PC-3 (cell line): ENCODE measurements around the gene FADD. TPM values are rescaled to one million over a fixed set of nuclear protein-coding genes. Genes with fewer than 3 reads are reported as not detected.

Experiments
- ATAC-seq: fragments of 200-7000 bp; cut with Tn5 transposase; 2 replicates; pipeline ENCODE4 v1.9.1; 2020; ENCODE audit warnings: mild to moderate bottlenecking, moderate library complexity
- BruUV-seq: library from RNA; stranded (reverse); fragments of 400-500 nt; replicated peaks from 2 replicates; lab custom pipeline; 2021; lab: Mats Ljungman, UMichigan
- CTCF ChIA-PET: fragments of 300-600 bp; sonication (Branson Sonifier 250); formaldehyde crosslinking; loops from one replicate; lab custom pipeline; 2022; ENCODE audit warnings: antibody characterized with exemption; lab: Charles Lee
- POLR2A ChIA-PET: fragments of 300-600 bp; sonication (Branson Sonifier 250); formaldehyde crosslinking; loops from one replicate; lab custom pipeline; 2022; ENCODE audit warnings: antibody characterized with exemption; ENCODE audit not compliant: unreplicated experiment; lab: Charles Lee
- DNase-seq: peaks from one replicate; pipeline ENCODE4 v3.0.0-alpha.2; 2015
- H2AFZ ChIP-seq: fragments of 300-600 bp; sonication (generic); 2 replicates; pipeline ENCODE4 v1.6.0; 2016; ENCODE audit warnings: antibody characterized with exemption, low read length
- H3F3A ChIP-seq: fragments of 300-600 bp; sonication (generic); one replicate; pipeline ENCODE4 v1.6.0; 2017; ENCODE audit warnings: antibody characterized with exemption, low read length, control low read depth, mild to moderate bottlenecking; ENCODE audit not compliant: unreplicated experiment
- H3K27ac ChIP-seq: fragments of 300-600 bp; sonication (generic); 2 replicates; pipeline ENCODE4 v1.5.1; 2016; ENCODE audit warnings: mild to moderate bottlenecking, low read length
- H3K27me3 ChIP-seq: fragments of 300-600 bp; sonication (generic); 2 replicates; pipeline ENCODE4 v1.6.1; 2016; ENCODE audit warnings: low read length, mixed read lengths
- H3K36me3 ChIP-seq: fragments of 300-600 bp; sonication (generic); 2 replicates; pipeline ENCODE4 v1.6.1; 2016; ENCODE audit warnings: low read depth, mixed run types, low read length, mixed read lengths
- H3K4me1 ChIP-seq: fragments of 300-600 bp; sonication (generic); 2 replicates; pipeline ENCODE4 v1.5.1; 2016; ENCODE audit warnings: low read length; ENCODE audit not compliant: insufficient read depth
- H3K4me2 ChIP-seq: fragments of 300-600 bp; sonication (generic); 2 replicates; pipeline ENCODE4 v1.6.0; 2016; ENCODE audit warnings: low read length
- H3K4me3 ChIP-seq: fragments of 300-600 bp; sonication (generic); 2 replicates; pipeline ENCODE4 v1.5.1; 2016; ENCODE audit warnings: mild to moderate bottlenecking, low read length, mixed read lengths
- H3K79me2 ChIP-seq: fragments of 300-600 bp; sonication (generic); 2 replicates; pipeline ENCODE4 v1.6.1; 2017; ENCODE audit warnings: low read length, mixed read lengths
- H3K9ac ChIP-seq: fragments of 300-600 bp; sonication (generic); 2 replicates; pipeline ENCODE4 v1.6.0; 2016; ENCODE audit warnings: mild to moderate bottlenecking, low read length
- H3K9me2 ChIP-seq: fragments of 300-600 bp; sonication (generic); replicated peaks from 2 replicates; pipeline ENCODE4 v1.6.1; 2016; ENCODE audit warnings: mixed run types, low read length, mixed read lengths
- H3K9me3 ChIP-seq: fragments of 300-600 bp; sonication (generic); 2 replicates; pipeline ENCODE4 v1.6.1; 2016; ENCODE audit warnings: low read length, mixed read lengths
- H4K20me1 ChIP-seq: fragments of 300-600 bp; sonication (generic); 2 replicates; pipeline ENCODE4 v1.6.1; 2016; ENCODE audit warnings: low read length, mixed read lengths
- CTCF ChIP-seq: fragments of 300-600 bp; sonication (generic); conservative IDR thresholded peaks from 2 replicates; pipeline ENCODE4 v1.5.1; 2017; ENCODE audit warnings: antibody characterized with exemption, low read depth, mild to moderate bottlenecking, low read length
- EZH2 ChIP-seq: fragments of 300-600 bp; sonication (generic); IDR thresholded peaks from one replicate; pipeline ENCODE4 v1.6.1; 2017; ENCODE audit warnings: antibody characterized with exemption, mild to moderate bottlenecking, low read length; ENCODE audit not compliant: unreplicated experiment
- EZH2phosphoT487 ChIP-seq: fragments of 300-600 bp; sonication (generic); IDR thresholded peaks from 2 replicates; pipeline ENCODE4 v1.6.1; 2018; ENCODE audit warnings: mild to moderate bottlenecking, antibody characterized with exemption, low read length, borderline replicate concordance
- intact Hi-C: fragments of 100-400 bp; cut with micrococcal nuclease; formaldehyde crosslinking; loops from 2 replicates; pipeline ENCODE4 v1.9.0; 2023
- total RNA-seq: library from RNA; depleted of rRNA; stranded (reverse); fragments of >200 nt; gene quantifications from 2 replicates; pipeline ENCODE4 v1.2.3, GENCODE V29; 2014

The FADD gene
- total RNA-seq, 1 experiment from 2014 or later: 79.5 TPM

- intact Hi-C loops: no loop called here
- DNase-seq: no peak
Observed at GRCh38 chr11:70186936-70187335, 16.2 kb upstream of the FADD start.

GRCh38 chr11:70187771-70188170 lies 15.3 kb upstream of the FADD start:
- no peak overlapping the region for H3K27ac ChIP-seq
- no peak overlapping the region for H2AFZ ChIP-seq
- no peaks in the 10 kb centered on the region for H4K20me1 ChIP-seq
- H3K4me2 ChIP-seq: no peak overlapping the region
- peaks cover 14% of the 10 kb centered on the region for H3F3A ChIP-seq
- H3K4me1 ChIP-seq: no peaks in the 10 kb centered on the region; the same call in 1 of the 2 replicates
- intact Hi-C loops: no loop called here
- CTCF ChIA-PET: no interaction called here
- H3K9me2 ChIP-seq: no peaks in the 10 kb centered on the region
- TF ChIP-seq EZH2 (no peak), EZH2phosphoT487 (no peak), CTCF (no peak)
- H3K4me3 ChIP-seq: no peak overlapping the region
- H3K79me2 ChIP-seq: no peaks in the 10 kb centered on the region
- H3K9me3 ChIP-seq: no peaks in the 10 kb centered on the region
- no peak overlapping the region for H3K9ac ChIP-seq
- POLR2A ChIA-PET: no interaction called here
- no peaks in the 10 kb centered on the region for H3K27me3 ChIP-seq
- BruUV-seq: no TSS peak
- H3K36me3 ChIP-seq: peaks cover 40% of the 10 kb centered on the region
- DNase-seq (no peak), ATAC-seq (no peak)

More at GRCh38 chr11:70186936-70187335, 16.2 kb upstream of the FADD start:
- Histone ChIP-seq H3K9ac (no peak overlapping the region), H3F3A (peaks cover 14% of the 10 kb centered on the region), H3K27me3 (no peaks in the 10 kb centered on the region), H3K79me2 (no peaks in the 10 kb centered on the region), H3K36me3 (peaks cover 49% of the 10 kb centered on the region), H3K9me2 (no peaks in the 10 kb centered on the region), H3K4me3 (no peak overlapping the region), H4K20me1 (no peaks in the 10 kb centered on the region), H3K4me2 (no peak overlapping the region), H3K27ac (no peak overlapping the region), H3K9me3 (no peaks in the 10 kb centered on the region), H2AFZ (no peak overlapping the region), H3K4me1 (no peaks in the 10 kb centered on the region)
- ChIA-PET POLR2A (no interaction called here), CTCF (no interaction called here)
- TF ChIP-seq EZH2: no peak
- BruUV-seq: no TSS peak
- ATAC-seq: no peak

- Histone ChIP-seq H2AFZ (no peak overlapping the region), H3K9me2 (no peaks in the 10 kb centered on the region), H3K79me2 (no peaks in the 10 kb centered on the region), H4K20me1 (no peaks in the 10 kb centered on the region), H3K4me1 (no peaks in the 10 kb centered on the region; the same call in 1 of the 2 replicates), H3K27me3 (no peaks in the 10 kb centered on the region), H3K27ac (no peak overlapping the region), H3K4me2 (no peak overlapping the region), H3K36me3 (peaks cover 26% of the 10 kb centered on the region; the same call in 1 of the 2 replicates), H3K4me3 (no peak overlapping the region), H3K9ac (no peak overlapping the region), H3F3A (peaks cover 14% of the 10 kb centered on the region), H3K9me3 (no peaks in the 10 kb centered on the region)
- ATAC-seq: no peak
- ChIA-PET POLR2A (no interaction called here), CTCF (no interaction called here)
- no peak for DNase-seq
- intact Hi-C loops: loop anchor here (10.0 kb wide), 2 partner anchors 105 to 245 kb away; no protein-coding TSS in a partner anchor
- no TSS peak for BruUV-seq
- no peak for TF ChIP-seq EZH2phosphoT487
Observed at GRCh38 chr11:70189622-70190021, 13.5 kb upstream of the FADD start.
